Kidney capillary endothelial cell (primary cell): ENCODE results near the gene LTBP1.
"Not testable (repeated sequence)": the region's sequence is repeated elsewhere in the genome, so short reads cannot be mapped to it uniquely, and the experiment has no call there.

Source experiments
- DNase-seq: peaks from one replicate; pipeline ENCODE4 v3.0.0-alpha.2; 2018; ENCODE audit warnings: low spot score

Gene LTBP1

DNA sequence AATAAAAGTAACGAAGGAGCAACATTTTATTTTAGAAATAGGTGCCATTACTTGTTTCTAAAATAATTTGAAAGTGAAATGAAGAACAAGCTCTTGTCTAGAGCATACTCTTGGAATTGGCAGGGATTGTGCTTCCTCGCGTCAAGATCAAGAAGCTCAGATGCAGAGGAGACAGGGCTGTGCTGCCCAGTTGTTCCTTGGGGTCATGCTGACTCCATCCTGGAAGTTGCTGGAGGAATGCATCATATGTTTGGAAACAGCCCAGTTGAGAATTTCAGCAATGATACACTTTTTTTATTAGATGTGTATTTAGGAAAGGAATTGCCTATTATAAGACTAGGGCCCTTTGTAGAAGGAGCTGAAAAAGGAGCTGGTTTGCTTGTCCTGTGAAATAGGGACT, 17.2 kb downstream of the LTBP1 start:
- no peak for DNase-seq

- DNase-seq: no peak
Measured at GRCh38 chr2:32965523-32966171, 18.9 kb downstream of the LTBP1 start.

GRCh38 chr2:32969444-32970162, 22.9 kb downstream of the LTBP1 start:
- DNase-seq: no peak

DNA sequence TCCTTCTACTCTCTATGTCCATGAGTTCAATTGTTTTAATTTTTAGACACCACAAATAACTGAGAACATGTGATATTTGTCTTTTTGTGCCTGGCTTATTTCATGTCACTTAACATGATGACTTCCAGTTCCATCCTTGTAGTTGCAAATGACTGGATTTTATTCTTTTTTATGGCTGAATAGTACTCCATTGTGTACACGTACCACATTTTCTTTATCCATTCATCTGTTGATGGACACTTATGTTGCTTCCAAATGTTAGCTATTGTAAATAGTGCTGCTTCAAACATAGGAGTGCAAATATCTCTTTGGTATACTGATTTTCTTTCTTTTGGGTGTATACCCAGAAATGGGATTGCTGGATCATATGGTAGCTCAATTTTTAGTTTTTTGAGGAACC, 27.0 kb downstream of the LTBP1 start:
- not testable (repeated sequence) for DNase-seq

GRCh38 chr2:32976409-32977063, 29.8 kb downstream of the LTBP1 start:
- no peak for DNase-seq

GRCh38 chr2:32977228-32977758, 30.5 kb downstream of the LTBP1 start:
- DNase-seq: no peak

DNA sequence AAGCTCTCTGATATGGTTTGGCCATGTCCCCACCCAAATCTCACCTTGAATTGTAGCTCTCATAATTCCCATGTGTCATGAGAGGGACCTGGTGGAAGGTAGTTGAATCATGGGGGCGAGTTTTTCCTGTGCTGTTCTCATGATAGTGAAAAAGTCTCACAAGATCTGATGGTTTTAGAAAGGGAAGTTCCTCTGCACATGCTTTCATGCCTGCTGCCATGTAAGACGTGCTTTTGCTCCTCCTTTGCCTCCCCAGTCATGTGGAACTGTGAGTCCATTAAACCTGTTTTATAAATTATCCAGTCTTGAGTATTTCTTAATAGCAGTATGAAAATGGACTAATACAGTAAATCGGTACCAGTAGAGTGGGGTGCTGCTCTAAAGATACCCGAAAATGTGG, 34.9 kb downstream of the LTBP1 start:
- no peak for DNase-seq

- not testable (repeated sequence) for DNase-seq
Measured at GRCh38 chr2:32983193-32983924, 36.6 kb downstream of the LTBP1 start.

- DNase-seq: no peak
Measured at GRCh38 chr2:32986480-32986879, 39.7 kb downstream of the LTBP1 start.

DNA sequence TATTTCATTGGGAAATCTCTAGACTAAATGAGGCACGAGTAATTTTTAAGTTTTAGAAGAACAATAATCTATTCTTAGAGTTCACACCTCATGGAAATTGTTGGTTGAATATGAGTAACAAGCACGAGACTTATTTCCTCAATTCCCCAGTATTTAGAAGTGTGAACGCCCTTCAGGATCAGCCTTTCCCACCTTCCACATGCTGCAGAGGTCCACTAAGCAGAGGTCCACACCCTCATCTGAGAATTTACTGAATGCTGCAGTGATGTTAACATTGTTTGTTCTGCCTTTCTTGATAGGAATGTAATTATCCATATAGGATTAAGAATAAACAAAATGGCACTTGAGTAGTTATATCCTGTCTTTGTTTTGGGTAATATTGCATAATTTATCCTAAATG, 41.8 kb downstream of the LTBP1 start:
- no peak for DNase-seq

DNA sequence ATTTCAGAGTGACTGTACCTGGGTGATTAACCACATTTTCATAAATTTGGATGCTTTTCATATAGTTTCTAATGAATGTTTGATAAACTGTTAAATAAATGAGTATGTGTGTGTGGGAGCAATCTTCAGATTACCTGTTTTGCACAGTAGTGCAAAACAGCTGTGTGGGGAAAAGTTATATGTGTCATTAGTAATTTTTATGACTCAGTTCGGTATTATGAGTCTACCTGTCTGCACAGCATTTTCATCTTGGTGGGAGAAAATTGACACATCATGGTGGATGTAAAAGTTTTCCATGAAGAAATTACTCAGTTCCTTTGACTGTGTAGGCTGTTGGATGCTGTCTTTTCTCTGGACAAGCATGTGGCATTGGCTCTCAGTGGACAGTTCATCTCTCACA, 43.8 kb downstream of the LTBP1 start:
- DNase-seq: no peak

DNA sequence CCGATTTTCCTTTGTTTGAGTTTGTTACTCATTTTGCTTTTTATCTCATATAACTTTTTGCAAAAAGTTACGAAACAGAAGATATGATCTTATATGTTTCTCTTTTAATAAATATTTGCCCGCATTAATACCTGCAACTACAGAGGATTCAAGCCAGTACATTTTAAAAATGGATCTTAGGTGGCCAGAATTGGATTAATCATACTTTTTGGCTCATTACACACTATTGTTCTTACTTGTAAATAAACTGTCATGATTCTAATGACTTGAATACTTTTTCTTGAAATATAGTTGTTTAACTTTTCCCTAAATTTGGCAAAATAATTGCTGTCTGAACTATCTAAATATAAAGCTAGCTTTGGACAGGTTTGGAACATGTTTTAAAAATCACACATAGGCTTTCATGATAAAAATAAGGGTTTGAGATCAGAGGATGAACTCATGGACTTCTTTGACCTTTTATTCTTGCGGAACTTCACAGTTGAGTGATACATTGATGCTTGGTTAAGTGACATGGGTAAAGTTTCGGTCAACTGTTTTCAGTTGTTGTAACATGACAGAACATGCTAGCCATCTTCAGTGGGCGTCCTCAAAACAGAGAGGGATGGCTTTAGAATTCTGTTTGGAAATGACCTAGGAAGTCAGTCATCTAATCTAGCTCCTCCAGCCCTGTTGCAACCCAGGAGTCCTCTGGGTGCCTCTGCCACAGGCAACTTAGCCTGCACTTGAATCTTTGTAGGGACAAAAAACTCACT, 44.5 kb downstream of the LTBP1 start:
- DNase-seq: no peak

DNA sequence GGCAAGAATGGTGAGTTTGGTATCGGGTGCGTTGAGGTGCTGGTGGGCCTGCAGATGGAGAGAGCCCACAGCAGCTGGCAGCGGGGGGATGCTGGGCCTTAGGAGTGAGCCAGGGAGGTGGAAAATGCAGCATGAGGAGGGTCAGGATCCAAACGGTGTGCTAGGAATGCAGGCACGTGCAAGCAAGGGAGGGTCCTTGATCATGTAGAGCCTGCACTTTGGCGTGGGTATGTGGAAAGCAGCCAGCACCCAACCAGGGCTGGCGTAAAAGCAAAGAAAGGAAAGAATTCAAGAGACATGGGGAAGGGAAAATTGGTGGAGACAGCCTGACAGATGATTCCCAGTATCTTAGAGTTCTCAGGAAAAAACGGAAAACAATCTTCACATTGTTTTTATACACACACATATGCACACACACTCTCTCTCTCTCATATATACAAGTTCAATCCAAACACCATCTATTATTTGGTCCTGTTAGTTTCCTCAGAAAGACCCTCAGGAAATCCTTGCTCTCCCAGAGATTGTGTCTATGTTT, 46.3 kb downstream of the LTBP1 start:
- DNase-seq: no peak

DNA sequence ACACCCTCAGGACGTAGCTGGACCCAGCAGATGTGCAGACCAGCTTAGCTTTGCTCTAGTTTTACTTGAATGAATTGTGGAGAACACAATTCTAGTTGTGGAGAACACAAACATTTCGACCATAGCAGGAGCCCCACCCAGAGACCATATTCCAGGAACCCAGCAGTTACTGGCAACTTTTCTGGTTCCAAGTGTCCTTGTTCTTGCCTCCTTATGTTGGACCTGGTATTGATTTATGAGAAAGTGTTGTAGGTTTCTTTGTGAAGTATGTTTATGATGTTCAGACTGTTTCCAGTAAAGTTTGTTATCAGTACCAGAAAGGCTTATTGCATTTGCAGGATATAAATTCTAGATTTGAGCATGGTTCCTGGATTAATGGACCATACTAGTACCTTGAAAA, 51.0 kb downstream of the LTBP1 start:
- no peak for DNase-seq

GRCh38 chr2:33000986-33001385, 54.2 kb downstream of the LTBP1 start:
- DNase-seq: no peak

DNA sequence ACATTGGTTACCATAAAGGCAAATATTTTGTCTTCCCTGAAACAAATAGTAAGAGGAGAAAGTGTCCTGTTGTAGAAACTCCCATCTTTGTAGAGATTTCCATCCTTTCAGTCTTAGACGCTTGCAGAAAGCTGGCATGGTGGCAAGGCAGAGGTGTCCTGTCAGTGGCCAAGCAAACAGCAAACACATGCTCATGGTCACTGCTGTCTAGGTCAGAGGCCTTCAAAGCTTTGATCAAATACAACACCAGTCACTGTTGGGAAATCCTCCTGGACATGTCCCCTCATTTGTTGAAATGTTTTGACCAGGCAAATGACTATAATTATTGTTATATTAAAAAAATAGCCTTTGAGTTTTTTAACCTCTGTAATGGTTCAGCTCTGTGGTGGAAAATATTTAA, 55.1 kb downstream of the LTBP1 start:
- no peak for DNase-seq

- DNase-seq: no peak
Measured at GRCh38 chr2:33002863-33003262, 56.1 kb downstream of the LTBP1 start.

GRCh38 chr2:33005057-33005456, 58.3 kb downstream of the LTBP1 start:
- DNase-seq: no peak

- DNase-seq: no peak
Measured at GRCh38 chr2:33008716-33009115, 62.0 kb downstream of the LTBP1 start.

DNA sequence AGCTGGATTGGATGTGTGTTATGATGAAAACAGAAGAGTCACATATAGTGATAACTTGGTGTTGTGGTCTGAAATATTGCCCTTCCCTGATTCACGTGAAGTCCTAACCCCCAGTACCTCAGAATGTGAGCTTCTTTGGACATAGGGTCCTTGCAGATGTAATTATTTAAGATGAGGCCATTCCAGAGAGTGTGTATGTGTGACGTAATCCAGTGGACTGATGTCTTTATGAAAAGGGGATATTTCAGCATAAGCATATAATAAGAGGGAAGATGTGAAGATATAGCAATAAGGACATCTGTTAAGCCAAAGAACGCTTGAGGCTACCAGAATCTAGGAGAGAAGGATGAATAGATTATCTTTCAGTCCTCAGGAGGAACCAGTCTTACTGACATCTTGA, 62.5 kb downstream of the LTBP1 start:
- DNase-seq: no peak

DNA sequence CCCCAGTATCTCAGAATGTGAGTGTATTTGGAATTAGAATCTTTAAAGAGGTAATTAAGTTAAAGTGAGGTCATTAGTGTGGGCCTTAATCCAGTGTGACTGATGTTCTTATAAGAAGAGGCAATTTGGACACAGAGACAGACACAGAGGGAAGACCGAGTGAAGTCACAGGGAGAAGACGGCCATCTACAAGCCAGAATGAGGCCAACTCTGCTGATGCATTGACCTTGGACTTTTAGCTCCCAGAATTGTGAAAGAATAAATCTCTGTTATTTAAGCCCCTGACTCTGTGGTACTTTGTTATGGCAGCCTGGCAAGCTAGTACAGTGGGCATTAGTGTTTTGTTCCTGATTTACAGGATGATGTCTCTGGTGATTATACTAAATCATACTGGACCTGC, 64.6 kb downstream of the LTBP1 start:
- no peak for DNase-seq
